GM12878 (cell line): Measurements from ENCODE around the gene MYCT1. TPM values are rescaled to one million over a fixed set of nuclear protein-coding genes. Genes with fewer than 3 reads are reported as not detected.

ENCODE experiments used
- ATAC-seq: fragments of 200-7000 bp; cut with Tn5 transposase; 3 replicates; pipeline ENCODE4 v1.9.1; 2020; ENCODE audit warnings: mild to moderate bottlenecking, moderate library complexity
- BruUV-seq: library from RNA; stranded (reverse); fragments of 400-500 nt; replicated peaks from 2 replicates; lab custom pipeline; 2021; lab: Mats Ljungman, UMichigan
- CTCF ChIA-PET: fragments of 300-600 bp; sonication (Branson Sonifier 250); formaldehyde crosslinking; extraction: SDS; loops from one replicate; lab custom pipeline; 2021; ENCODE audit warnings: inconsistent platforms; lab: Yijun Ruan, JAX
- POLR2A ChIA-PET: fragments of 350-600 bp; formaldehyde crosslinking; extraction: SDS; loops from one replicate; lab custom pipeline; 2021; ENCODE audit warnings: inconsistent platforms; lab: Charles Lee
- RAD21 ChIA-PET: fragments of 300-600 bp; sonication (Branson Sonifier 250); formaldehyde crosslinking; loops from one replicate; lab custom pipeline; 2023; ENCODE audit warnings: antibody characterized with exemption; ENCODE audit not compliant: unreplicated experiment; lab: Charles Lee
- SMC1A ChIA-PET: fragments of 300-600 bp; sonication (Branson Sonifier 250); formaldehyde crosslinking; loops from one replicate; lab custom pipeline; 2023; ENCODE audit not compliant: unreplicated experiment, uncharacterized antibody; lab: Charles Lee
- DNase-seq: peaks from one replicate; pipeline ENCODE4 v3.0.0-alpha.2; 2011; ENCODE audit warnings: low read depth, low spot score
- FAIRE-seq: peaks from 3 replicates; lab custom pipeline; 2011; peaks lifted over from hg19 to GRCh38; lab: Jason Lieb, UNC
- H2AFZ ChIP-seq: 2 replicates; pipeline ENCODE4 v1.6.0; 2011; ENCODE audit warnings: low read depth, low read length, control low read depth; ENCODE audit not compliant: control insufficient read depth
- H3K27ac ChIP-seq: 2 replicates; pipeline ENCODE4 v1.5.1; 2011; ENCODE audit warnings: control low read depth; ENCODE audit not compliant: control insufficient read depth, insufficient read depth
- H3K27me3 ChIP-seq, 2 experiments: replicated peaks in 1 of 2; 2 replicates each; pipeline versions ENCODE4 v1.6.0 to v1.6.1; 2011; ENCODE audit warnings: low read length in 1 of 2; ENCODE audit not compliant: control insufficient read depth in 2 of 2, insufficient read depth in 2 of 2
- H3K36me3 ChIP-seq, 2 experiments: 2 replicates each; pipeline ENCODE4 v1.5.1; 2011; ENCODE audit warnings: low read length in 1 of 2; ENCODE audit not compliant: control insufficient read depth in 2 of 2, insufficient read depth in 2 of 2
- H3K4me1 ChIP-seq: 2 replicates; pipeline ENCODE4 v1.6.1; 2011; ENCODE audit warnings: mild to moderate bottlenecking, low read length, moderate library complexity, mixed read lengths; ENCODE audit not compliant: control insufficient read depth, insufficient read depth
- H3K4me2 ChIP-seq: 2 replicates; pipeline ENCODE4 v1.6.0; 2011; ENCODE audit warnings: control low read depth; ENCODE audit not compliant: control insufficient read depth, insufficient read depth
- H3K4me3 ChIP-seq: fragments of 200-600 bp; sonication (generic); 2 replicates; pipeline ENCODE4 v1.5.1; 2016
- H3K79me2 ChIP-seq: 2 replicates; pipeline ENCODE4 v1.6.0; 2011; ENCODE audit warnings: low read length; ENCODE audit not compliant: control insufficient read depth, insufficient read depth
- H3K9ac ChIP-seq: 2 replicates; pipeline ENCODE4 v1.8.0; 2011; ENCODE audit warnings: low read length, control low read depth, mixed read lengths; ENCODE audit not compliant: control insufficient read depth, insufficient read depth
- H3K9me3 ChIP-seq: replicated peaks from 3 replicates; pipeline ENCODE4 v1.5.1; 2011; ENCODE audit warnings: mild to moderate bottlenecking, low read length; ENCODE audit not compliant: control insufficient read depth, insufficient read depth
- H4K20me1 ChIP-seq: 2 replicates; pipeline ENCODE4 v1.6.0; 2011; ENCODE audit not compliant: control insufficient read depth, insufficient read depth
- FOS ChIP-seq: IDR thresholded peaks from 3 replicates; pipeline ENCODE4 v1.6.1; 2011; ENCODE audit warnings: borderline replicate concordance; ENCODE audit not compliant: insufficient read length; ENCODE audit errors: extremely low read depth
- HDAC6 ChIP-seq: fragments of 200-600 bp; sonication (generic); IDR thresholded peaks from one replicate; pipeline ENCODE4 v1.8.0; 2017; ENCODE audit warnings: antibody characterized with exemption; ENCODE audit not compliant: unreplicated experiment
- KLF5 ChIP-seq: fragments of 450-650 bp; IDR thresholded peaks from 2 replicates; pipeline ENCODE4 v1.6.1; 2014; ENCODE audit warnings: mild to moderate bottlenecking; ENCODE audit not compliant: partially characterized antibody
- NRF1 ChIP-seq: conservative IDR thresholded peaks from 2 replicates; pipeline ENCODE4 v1.6.1; 2011; ENCODE audit warnings: mild to moderate bottlenecking, low read depth, low read length, improper control_type of control experiment
- RAD51 ChIP-seq: fragments of 450-650 bp; IDR thresholded peaks from 2 replicates; pipeline ENCODE4 v1.6.1; 2016; ENCODE audit warnings: moderate library complexity, mild to moderate bottlenecking, inconsistent platforms
- TCF12 ChIP-seq: IDR thresholded peaks from 2 replicates; pipeline ENCODE4 v1.6.1; 2011; ENCODE audit warnings: low read depth, mild to moderate bottlenecking, low read length
- WGBS: methylation state at CpG from one replicate; pipeline ENCODE4 v1.1.6; 2016; ENCODE audit warnings: low lambda C conversion rate; ENCODE audit not compliant: insufficient replicate concordance, insufficient coverage; ENCODE audit errors: missing lambda C conversion rate; 5-methylcytosine and 5-hydroxymethylcytosine counted together
- in situ Hi-C: fragments of 300-500 bp; cut with MboI; formaldehyde crosslinking; loops from 9 replicates; pipeline ENCODE4 v1.14.3; 2018; ENCODE audit warnings: mixed read lengths
- intact Hi-C: fragments of 100-400 bp; cut with micrococcal nuclease; formaldehyde crosslinking; loops from one replicate; pipeline ENCODE4 v1.14.2; 2022; ENCODE audit not compliant: unreplicated experiment
- polyA plus RNA-seq, 11 experiments: library from polyadenylated mRNA; depleted of rRNA in 4 of 11; unstranded in 6 of 11; stranded (reverse) in 5 of 11; fragments of >200 nt; fragmentation: Nextera tagmentation in 4 of 11; fragmentation: Illumina TruSeq in 1 of 11; extraction: Ambion mirVana in 4 of 11; extraction: Trizol in 1 of 11; gene quantifications; 1 replicate in 1 of 11; 2 replicates in 10 of 11; pipeline versions ENCODE4 v1.2.1 to v1.2.3, GENCODE V29; 2011 to 2016; ENCODE audit warnings: inconsistent platforms in 2 of 11, missing spikeins in 2 of 11, low read depth in 1 of 11
- total RNA-seq, 4 experiments: library from RNA; depleted of rRNA in 3 of 4; stranded (reverse); fragments of >200 nt in 3 of 4; fragmentation: Illumina TruSeq in 1 of 4; extraction: Trizol in 1 of 4; gene quantifications; 2 replicates each; pipeline versions ENCODE4 v1.2.1 to v1.2.3, GENCODE V29; 2013 to 2021
- TF ChIP-seq, protein P1 (sequence below): fragments of 450-650 bp; IDR thresholded peaks from 2 replicates; pipeline ENCODE4 v1.6.1; 2018; ENCODE audit warnings: borderline replicate concordance, mild to moderate bottlenecking; ENCODE audit not compliant: partially characterized antibody
- TF ChIP-seq, protein P2 (sequence below): IDR thresholded peaks from 2 replicates; pipeline ENCODE4 v1.6.1; 2011; ENCODE audit warnings: borderline replicate concordance, low read depth, mild to moderate bottlenecking, moderate library complexity, mixed read lengths, low read length; ENCODE audit not compliant: insufficient read depth; ENCODE audit errors: extremely low read length
- TF ChIP-seq, protein P3 (sequence below): fragments of 450-650 bp; IDR thresholded peaks from 2 replicates; pipeline ENCODE4 v1.6.1; 2014; ENCODE audit warnings: mild to moderate bottlenecking

Gene MYCT1
- total and polyA plus RNA-seq, 10 of the 15 experiments (the other 5 are each of a cell fraction or from before 2014, with no cell fraction given): 0.15 TPM; not detected in 9

DNA sequence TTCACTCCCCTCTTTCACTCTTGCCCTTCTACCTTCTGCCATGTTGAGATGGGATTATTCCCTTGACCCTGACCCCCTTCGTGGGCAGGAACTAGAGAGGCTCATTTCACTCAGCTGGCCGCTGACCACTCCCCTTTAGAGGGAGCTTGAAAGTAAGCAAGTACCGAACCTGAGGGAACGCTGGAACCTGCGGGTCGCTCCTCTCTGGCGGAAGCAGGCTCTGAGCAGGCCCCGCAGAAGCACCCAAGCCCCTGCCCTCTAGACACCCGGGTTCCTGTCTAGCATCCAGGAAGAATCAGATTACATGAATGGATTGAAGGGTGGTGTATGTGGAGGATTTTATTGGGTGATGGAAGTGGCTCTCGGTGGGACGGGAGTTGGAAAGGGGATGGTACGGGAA lies 11.9 kb upstream of the MYCT1 start:
- RAD21 ChIA-PET: no interaction called here
- WGBS: 49% methylated on average over 12 of the region's 12 CpGs

More for the DNA sequence above, 11.9 kb upstream of the MYCT1 start:
- Histone ChIP-seq H4K20me1 (no peaks in the 10 kb centered on the region), H3K9me3 (no peaks in the 10 kb centered on the region), H3K79me2 (no peaks in the 10 kb centered on the region), H3K9ac (no peak overlapping the region), H3K36me3 (no peaks in the 10 kb centered on the region), H3K4me3 (no peak overlapping the region), H3K27ac (no peak overlapping the region), H3K27me3 (no peaks in the 10 kb centered on the region), H3K4me1 (no peaks in the 10 kb centered on the region), H3K4me2 (no peak overlapping the region), H2AFZ (no peak overlapping the region)
- TF ChIP-seq KLF5: no peak
- TF ChIP-seq HDAC6: no peak
- TF ChIP-seq, protein P1, sequence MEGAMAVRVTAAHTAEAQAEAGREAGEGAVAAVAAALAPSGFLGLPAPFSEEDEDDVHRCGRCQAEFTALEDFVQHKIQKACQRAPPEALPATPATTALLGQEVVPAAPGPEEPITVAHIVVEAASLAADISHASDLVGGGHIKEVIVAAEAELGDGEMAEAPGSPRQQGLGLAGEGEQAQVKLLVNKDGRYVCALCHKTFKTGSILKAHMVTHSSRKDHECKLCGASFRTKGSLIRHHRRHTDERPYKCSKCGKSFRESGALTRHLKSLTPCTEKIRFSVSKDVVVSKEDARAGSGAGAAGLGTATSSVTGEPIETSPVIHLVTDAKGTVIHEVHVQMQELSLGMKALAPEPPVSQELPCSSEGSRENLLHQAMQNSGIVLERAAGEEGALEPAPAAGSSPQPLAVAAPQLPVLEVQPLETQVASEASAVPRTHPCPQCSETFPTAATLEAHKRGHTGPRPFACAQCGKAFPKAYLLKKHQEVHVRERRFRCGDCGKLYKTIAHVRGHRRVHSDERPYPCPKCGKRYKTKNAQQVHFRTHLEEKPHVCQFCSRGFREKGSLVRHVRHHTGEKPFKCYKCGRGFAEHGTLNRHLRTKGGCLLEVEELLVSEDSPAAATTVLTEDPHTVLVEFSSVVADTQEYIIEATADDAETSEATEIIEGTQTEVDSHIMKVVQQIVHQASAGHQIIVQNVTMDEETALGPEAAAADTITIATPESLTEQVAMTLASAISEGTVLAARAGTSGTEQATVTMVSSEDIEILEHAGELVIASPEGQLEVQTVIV: no peak
- TF ChIP-seq, protein P2, sequence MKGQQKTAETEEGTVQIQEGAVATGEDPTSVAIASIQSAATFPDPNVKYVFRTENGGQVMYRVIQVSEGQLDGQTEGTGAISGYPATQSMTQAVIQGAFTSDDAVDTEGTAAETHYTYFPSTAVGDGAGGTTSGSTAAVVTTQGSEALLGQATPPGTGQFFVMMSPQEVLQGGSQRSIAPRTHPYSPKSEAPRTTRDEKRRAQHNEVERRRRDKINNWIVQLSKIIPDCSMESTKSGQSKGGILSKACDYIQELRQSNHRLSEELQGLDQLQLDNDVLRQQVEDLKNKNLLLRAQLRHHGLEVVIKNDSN: no peak
- TF ChIP-seq NRF1: no peak
- no peak for TF ChIP-seq FOS
- TF ChIP-seq TCF12: no peak
- no peak for TF ChIP-seq RAD51
- TF ChIP-seq, protein P3, sequence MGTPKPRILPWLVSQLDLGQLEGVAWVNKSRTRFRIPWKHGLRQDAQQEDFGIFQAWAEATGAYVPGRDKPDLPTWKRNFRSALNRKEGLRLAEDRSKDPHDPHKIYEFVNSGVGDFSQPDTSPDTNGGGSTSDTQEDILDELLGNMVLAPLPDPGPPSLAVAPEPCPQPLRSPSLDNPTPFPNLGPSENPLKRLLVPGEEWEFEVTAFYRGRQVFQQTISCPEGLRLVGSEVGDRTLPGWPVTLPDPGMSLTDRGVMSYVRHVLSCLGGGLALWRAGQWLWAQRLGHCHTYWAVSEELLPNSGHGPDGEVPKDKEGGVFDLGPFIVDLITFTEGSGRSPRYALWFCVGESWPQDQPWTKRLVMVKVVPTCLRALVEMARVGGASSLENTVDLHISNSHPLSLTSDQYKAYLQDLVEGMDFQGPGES: no peak
- in situ Hi-C loops: no loop called here
- intact Hi-C loops: no loop called here
- ATAC-seq (no peak), DNase-seq (no peak), FAIRE-seq (no peak)
- BruUV-seq: no TSS peak
- ChIA-PET SMC1A (no interaction called here), CTCF (no interaction called here), POLR2A (no interaction called here)
